ENCODE measurements around the gene GALNT17. TPM values are rescaled to one million over a fixed set of nuclear protein-coding genes. Genes with fewer than 3 reads are reported as not detected.

GALNT17 gene
- total RNA-seq, 2 experiments from 2014 or later, result not detected

DNA sequence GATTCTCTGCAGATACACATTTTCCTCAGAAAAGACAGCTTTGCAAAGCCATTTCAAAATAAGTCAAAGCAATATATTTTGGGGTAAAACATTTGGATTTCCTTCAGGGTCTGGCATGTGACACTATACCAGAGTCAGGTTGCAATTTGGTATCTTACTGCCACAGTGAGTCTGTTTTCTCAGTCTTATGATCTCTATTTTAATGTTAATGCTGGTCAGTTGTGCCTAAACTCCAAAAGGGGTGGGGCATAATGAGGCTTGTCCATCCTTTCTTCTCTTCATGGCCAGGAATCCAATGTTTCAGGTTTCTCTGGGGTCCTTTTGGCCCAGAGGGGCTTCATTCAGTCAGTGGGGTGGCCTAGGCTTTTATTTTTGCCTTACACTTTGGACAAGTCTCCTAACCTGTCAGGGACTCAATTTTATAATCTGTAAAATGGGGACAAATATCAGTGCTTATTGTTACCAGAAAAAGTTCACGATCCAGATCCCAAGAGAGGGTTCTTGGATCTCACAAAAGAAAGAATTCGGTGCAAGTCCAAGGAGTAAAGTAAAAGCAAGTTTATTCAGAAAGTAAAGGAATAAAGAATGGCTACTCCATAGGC is 341.5 kb downstream of the GALNT17 start:
- no peak for DNase-seq
- no peaks in the 10 kb centered on the region for H3K36me3 Mint-ChIP-seq
- H3K4me3 Mint-ChIP-seq, result no peak overlapping the region
- H3K9me3 Mint-ChIP-seq (ENCODE audit: low read depth), result peaks cover 14% of the 10 kb centered on the region
- no peak for ATAC-seq
- H3K4me1 Mint-ChIP-seq, result no peaks in the 10 kb centered on the region
- no peaks in the 10 kb centered on the region for H3K27me3 Mint-ChIP-seq
- CTCF ChIA-PET, result no interaction called here
- H3K27ac Mint-ChIP-seq, result no peak overlapping the region

DNA sequence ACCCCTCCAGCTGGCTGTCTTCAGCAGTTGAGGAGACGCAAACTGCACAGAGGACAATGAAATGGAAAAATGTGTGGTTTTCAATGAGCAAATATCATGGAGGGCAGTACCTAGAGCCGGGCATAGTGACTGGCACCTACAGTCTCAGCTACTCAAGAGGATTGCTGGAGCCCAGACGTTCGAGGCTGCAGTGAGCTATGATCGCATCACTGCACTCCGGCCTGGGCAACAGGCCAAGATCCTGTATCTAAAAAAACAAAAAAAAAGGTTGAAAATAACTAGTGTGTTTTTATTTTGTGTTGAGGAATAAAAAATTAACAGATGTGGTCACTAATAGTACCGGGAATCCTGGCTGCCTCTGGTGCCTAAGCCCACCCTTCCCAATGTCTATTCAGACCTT is 345.5 kb downstream of the GALNT17 start:
- Mint-ChIP-seq H3K27me3 (no peaks in the 10 kb centered on the region), H3K9me3 (ENCODE audit: low read depth) (peaks cover 9% of the 10 kb centered on the region), H3K4me1 (no peaks in the 10 kb centered on the region), H3K27ac (no peak overlapping the region), H3K36me3 (no peaks in the 10 kb centered on the region), H3K4me3 (no peak overlapping the region)
- DNase-seq (no peak), ATAC-seq (no peak)
- CTCF ChIA-PET, result no interaction called here

DNA sequence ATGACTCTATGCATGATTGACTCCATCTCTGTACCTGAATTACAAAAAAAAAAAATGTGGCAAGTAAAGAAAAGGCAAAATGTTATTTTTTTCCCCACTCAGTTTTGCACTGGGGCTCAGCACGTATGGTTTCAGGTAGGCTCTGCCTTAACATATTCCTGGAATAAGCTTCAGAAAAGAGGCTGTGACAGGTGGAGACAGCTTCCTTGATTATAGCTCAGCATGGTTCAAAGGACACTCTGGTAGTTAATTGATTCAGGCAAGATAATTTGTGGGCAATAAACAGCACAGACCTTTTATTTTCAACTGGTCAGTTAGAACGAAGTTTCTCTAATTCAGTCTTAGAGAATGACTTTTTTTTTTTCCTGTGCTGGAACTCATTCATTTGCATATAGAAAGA is 347.3 kb downstream of the GALNT17 start:
- Mint-ChIP-seq H3K4me1 (no peaks in the 10 kb centered on the region), H3K27me3 (no peaks in the 10 kb centered on the region), H3K36me3 (no peaks in the 10 kb centered on the region), H3K9me3 (ENCODE audit: low read depth) (peaks cover 12% of the 10 kb centered on the region), H3K27ac (no peak overlapping the region), H3K4me3 (no peak overlapping the region)
- ATAC-seq (no peak), DNase-seq (no peak)
- CTCF ChIA-PET, result no interaction called here

DNA sequence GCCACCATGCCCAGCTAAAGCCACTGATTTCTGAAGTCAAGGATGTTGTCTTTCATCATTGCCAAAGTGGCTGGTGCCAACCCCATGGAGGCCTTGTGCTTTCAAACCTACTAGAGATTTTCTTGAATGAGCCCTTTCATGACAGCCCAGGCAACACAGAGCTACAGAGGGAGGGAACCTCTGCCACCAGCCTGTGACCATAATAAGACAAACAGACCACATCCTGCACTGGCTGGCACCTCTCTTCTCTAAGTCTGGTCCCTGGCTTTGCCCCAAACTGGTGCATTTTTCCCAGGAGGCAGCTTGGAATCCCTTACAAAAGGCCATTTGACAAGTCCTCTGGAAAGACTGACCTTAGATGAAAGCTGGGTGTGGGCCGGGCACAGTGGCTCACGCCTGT is 348.8 kb downstream of the GALNT17 start:
- Mint-ChIP-seq H3K27me3 (no peaks in the 10 kb centered on the region), H3K4me1 (no peaks in the 10 kb centered on the region)

DNA sequence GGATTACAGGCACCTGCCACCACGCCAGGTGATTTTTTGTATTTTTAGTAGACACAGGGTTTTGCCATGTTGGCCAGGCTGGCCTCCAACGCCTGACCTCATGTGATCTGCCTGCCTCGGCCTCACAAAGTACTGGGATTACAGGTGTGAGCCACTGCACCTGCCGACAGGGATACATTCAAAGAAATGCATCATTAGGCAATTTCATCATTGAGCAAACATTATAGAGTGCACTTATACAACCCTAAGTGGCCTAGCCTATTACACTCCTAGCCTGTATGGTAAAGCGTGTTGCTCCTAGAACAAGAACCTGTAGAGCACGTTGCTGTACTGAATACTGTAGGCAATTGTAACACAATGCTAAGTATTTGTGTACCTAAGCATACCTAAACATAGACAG is 350.3 kb downstream of the GALNT17 start:
- CTCF ChIA-PET, result no interaction called here
- Mint-ChIP-seq H3K9me3 (ENCODE audit: low read depth) (peaks cover 17% of the 10 kb centered on the region), H3K36me3 (no peaks in the 10 kb centered on the region), H3K4me3 (no peak overlapping the region), H3K4me1 (no peaks in the 10 kb centered on the region), H3K27me3 (no peaks in the 10 kb centered on the region), H3K27ac (no peak overlapping the region)
- DNase-seq (no peak), ATAC-seq (no peak)

More for the DNA sequence above, 348.8 kb downstream of the GALNT17 start:
- Mint-ChIP-seq H3K36me3 (no peaks in the 10 kb centered on the region), H3K27ac (no peak overlapping the region), H3K4me3 (no peak overlapping the region), H3K9me3 (ENCODE audit: low read depth) (peaks cover 17% of the 10 kb centered on the region)
- ATAC-seq (no peak), DNase-seq (no peak)
- CTCF ChIA-PET, result no interaction called here

DNA sequence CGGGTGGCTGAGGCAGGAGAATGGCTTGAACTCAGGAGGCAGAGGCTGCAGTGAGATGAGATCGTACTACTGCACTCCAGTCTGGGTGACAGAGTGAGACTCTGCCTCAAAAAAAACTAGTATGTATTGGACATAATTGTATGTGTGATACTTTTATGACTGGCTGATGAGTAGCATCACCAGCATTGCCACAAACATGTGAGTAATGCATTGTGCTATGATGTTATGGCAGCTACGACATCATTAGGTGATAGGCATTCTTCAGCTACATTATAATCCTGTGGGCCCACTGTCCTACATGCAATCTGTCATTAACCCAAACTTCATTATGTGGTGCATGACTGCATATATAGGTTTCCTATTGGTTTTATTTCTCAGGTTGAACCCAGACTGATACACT is 352.4 kb downstream of the GALNT17 start:
- no peak for ATAC-seq
- no peak for DNase-seq
- no peaks in the 10 kb centered on the region for H3K27me3 Mint-ChIP-seq
- H3K36me3 Mint-ChIP-seq, result no peaks in the 10 kb centered on the region
- CTCF ChIA-PET, result no interaction called here
- no peak overlapping the region for H3K4me3 Mint-ChIP-seq
- no peaks in the 10 kb centered on the region for H3K4me1 Mint-ChIP-seq
- H3K9me3 Mint-ChIP-seq (ENCODE audit: low read depth), result peaks cover 18% of the 10 kb centered on the region
- H3K27ac Mint-ChIP-seq, result no peak overlapping the region

DNA sequence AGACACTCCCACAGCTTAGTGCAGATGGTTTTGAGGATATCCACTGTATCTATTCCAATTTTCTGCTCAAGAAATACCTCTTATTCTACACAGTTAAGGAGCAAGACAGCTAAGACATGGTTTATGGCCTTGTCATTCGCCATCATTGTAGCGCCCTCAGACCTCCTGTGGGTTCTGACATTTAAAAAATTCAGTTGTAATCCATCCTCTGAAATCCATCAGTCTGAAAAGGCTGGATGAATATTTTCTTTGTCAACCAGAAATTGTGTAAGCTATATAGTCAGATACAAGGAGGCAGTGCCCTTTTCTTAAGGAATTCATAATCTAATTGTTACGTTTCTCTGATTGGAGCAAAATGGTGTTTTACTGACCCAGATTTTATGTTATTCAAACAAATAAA is 353.6 kb downstream of the GALNT17 start:
- H3K27me3 Mint-ChIP-seq, result no peaks in the 10 kb centered on the region
- no peak for ATAC-seq
- DNase-seq, result no peak
- CTCF ChIA-PET, result no interaction called here
- peaks cover 18% of the 10 kb centered on the region for H3K9me3 Mint-ChIP-seq (ENCODE audit: low read depth)
- no peaks in the 10 kb centered on the region for H3K4me1 Mint-ChIP-seq
- H3K27ac Mint-ChIP-seq, result no peak overlapping the region
- no peak overlapping the region for H3K4me3 Mint-ChIP-seq
- H3K36me3 Mint-ChIP-seq, result no peaks in the 10 kb centered on the region

DNA sequence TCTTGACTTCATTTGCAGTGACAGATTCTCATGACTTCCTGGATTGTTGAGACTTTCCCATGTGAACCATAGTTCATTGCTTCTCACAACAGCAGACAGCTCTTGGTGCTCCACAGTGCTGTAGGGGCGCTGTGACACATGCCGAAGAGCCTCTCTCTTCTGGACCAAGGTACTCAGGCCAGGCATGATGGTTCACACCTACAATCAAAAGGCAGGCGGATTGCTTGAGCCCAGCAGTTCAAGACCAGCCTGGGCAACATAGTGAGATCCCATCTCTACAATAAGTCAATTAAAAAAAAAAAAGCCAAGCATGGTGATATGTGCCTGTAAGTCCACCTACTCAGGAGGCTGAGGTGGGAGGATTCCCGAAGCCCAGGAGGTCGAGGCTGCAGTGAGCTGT is 354.5 kb downstream of the GALNT17 start:
- Mint-ChIP-seq H3K9me3 (ENCODE audit: low read depth) (peaks cover 21% of the 10 kb centered on the region), H3K4me1 (no peaks in the 10 kb centered on the region), H3K27me3 (no peaks in the 10 kb centered on the region), H3K27ac (no peak overlapping the region), H3K36me3 (no peaks in the 10 kb centered on the region), H3K4me3 (no peak overlapping the region)
- DNase-seq (no peak), ATAC-seq (no peak)
- CTCF ChIA-PET, result no interaction called here

DNA sequence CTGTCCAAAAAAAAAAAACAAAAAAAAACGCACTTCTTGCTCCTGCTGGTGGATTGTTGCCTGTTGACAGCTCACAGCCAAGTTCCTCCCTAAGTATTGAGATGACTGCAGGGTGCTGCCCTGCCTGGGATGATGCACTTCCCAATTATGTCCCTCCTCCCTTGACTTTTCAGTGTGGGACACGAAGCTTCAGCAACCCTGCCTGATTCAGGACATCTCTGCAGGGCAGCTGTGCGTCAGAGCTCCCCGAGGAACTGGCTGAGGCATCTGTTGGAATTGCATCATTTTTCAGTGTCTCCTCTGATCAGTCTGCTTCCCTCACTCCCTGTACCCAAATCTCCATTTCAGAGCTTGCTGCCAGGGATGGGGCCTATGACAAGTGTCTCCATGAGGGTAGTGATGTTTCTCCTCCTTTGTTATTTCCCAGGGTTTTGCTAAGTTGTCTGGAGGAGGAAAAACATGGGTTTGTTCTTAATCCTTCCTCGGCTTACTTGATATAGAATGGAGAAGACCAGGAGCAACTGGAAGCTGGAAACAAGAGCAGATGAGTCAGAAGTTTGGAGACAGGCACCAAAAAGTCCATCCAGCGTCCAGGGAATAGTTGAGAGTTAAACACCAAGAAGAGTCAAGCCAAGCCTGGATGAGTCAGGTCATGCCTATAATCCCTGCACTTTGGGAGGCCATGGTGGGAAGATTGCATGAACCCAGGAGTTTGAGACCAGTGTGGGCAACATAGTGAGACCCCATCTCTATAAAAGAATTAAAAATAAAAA is 355.1 kb downstream of the GALNT17 start:
- ATAC-seq (no peak), DNase-seq (no peak)
- CTCF ChIA-PET, result no interaction called here
- peaks cover 21% of the 10 kb centered on the region for H3K9me3 Mint-ChIP-seq (ENCODE audit: low read depth)
- no peaks in the 10 kb centered on the region for H3K36me3 Mint-ChIP-seq
- H3K27me3 Mint-ChIP-seq, result no peaks in the 10 kb centered on the region
- no peaks in the 10 kb centered on the region for H3K4me1 Mint-ChIP-seq
- no peak overlapping the region for H3K27ac Mint-ChIP-seq
- H3K4me3 Mint-ChIP-seq, result no peak overlapping the region

DNA sequence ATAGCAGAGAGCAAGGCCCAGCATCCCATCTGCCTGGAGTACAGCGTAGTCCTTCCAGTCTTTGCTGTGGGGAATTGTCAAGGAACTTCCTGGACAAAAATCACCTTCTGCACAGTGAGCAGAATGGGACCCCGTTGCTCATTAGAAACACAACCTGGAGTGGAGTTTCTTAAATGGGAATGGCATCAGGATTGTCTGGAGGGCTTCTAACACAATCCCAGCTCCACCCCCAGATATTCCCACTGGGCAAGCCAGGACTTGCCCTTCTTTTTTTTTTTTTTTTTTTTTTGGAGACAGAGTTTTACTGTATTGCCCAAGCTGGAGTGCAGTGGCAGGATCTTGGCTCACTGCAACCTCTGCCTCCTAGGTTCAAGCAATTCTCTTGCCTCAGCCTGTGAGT is 356.4 kb downstream of the GALNT17 start:
- DNase-seq, result no peak
- no peaks in the 10 kb centered on the region for H3K27me3 Mint-ChIP-seq
- peaks cover 24% of the 10 kb centered on the region for H3K9me3 Mint-ChIP-seq (ENCODE audit: low read depth)
- no peak for ATAC-seq
- H3K4me3 Mint-ChIP-seq, result no peak overlapping the region
- H3K27ac Mint-ChIP-seq, result no peak overlapping the region
- H3K36me3 Mint-ChIP-seq, result no peaks in the 10 kb centered on the region
- H3K4me1 Mint-ChIP-seq, result no peaks in the 10 kb centered on the region
- CTCF ChIA-PET, result no interaction called here

DNA sequence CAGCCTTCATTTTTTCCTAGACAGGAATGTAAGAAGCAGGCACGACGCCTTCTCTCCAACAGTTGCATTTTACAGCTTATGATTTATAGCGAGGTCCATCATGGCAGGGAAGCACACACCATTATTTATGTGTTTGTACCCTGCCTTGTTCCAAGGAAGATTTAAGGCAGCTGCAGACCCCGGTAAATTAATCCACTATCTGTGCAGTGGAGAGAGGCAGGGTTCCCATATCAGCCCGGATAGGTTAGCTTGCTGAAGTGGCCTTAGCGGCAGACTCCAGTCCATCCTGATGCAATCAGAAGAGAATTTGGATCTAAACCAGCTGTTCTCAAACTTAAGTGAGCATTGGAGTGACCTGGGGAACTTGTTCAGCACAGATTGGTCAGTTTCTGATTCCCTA is 359.4 kb downstream of the GALNT17 start:
- peaks cover 19% of the 10 kb centered on the region for H3K9me3 Mint-ChIP-seq (ENCODE audit: low read depth)
- no peaks in the 10 kb centered on the region for H3K4me1 Mint-ChIP-seq
- CTCF ChIA-PET, result no interaction called here
- no peaks in the 10 kb centered on the region for H3K27me3 Mint-ChIP-seq
- no peak for DNase-seq
- H3K36me3 Mint-ChIP-seq, result no peaks in the 10 kb centered on the region
- H3K27ac Mint-ChIP-seq, result no peak overlapping the region
- no peak for ATAC-seq
- no peak overlapping the region for H3K4me3 Mint-ChIP-seq

DNA sequence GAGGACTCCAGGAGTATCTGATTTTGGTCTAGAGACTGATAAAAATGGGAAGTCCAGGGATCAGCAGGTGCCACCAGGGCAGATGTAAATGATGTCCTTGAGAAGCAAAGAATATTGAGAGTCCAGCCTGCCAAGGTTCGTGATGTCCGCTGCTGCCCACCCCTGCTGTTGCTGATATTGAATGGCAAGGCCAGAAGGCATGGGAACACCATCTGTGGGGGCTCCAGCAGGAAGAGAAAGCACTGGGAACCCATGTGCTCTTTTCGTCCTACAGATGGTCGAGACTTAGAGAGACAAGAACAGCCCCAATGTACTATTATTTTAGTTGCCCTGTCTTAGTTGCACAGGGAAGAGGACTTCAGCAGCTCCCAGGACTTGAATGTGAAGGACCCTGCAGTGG is 363.9 kb downstream of the GALNT17 start:
- ATAC-seq, result no peak

DNA sequence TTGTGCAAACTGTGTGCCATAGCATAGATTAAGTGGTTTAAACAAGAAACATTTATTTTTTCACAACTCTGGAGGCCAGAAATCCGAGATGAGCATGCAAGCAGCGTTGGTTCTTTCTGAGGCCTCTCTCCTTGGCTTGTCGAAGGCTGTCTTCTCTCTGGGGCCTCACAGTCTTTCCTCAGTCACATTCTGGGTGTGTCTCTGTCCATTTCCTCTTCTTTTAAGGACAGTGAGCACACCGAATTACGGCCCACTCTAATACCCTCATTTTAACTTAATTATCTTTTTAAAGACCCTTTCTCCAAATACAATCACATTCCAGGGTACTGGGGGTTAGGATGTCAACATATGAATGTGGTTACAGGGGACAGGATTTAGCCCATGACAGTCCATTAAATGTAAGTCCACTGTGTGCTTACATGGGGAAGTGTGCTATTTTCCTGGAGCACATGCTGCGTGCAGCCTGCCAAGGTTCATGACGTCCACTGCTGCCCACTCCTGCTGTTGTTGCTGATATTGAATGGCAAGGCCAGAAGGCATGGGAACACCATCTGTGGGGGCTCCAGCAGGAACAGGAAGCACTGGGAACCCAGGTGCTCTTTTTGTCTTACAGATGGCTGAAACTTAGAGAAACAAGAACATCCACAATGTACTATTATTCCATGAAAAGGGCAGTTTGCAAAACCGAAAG is 365.5 kb downstream of the GALNT17 start:
- peaks cover 14% of the 10 kb centered on the region for H3K9me3 Mint-ChIP-seq (ENCODE audit: low read depth)
- ATAC-seq (no peak), DNase-seq (no peak)
- no peak overlapping the region for H3K4me3 Mint-ChIP-seq
- CTCF ChIA-PET, result no interaction called here
- no peaks in the 10 kb centered on the region for H3K4me1 Mint-ChIP-seq
- H3K27me3 Mint-ChIP-seq, result no peaks in the 10 kb centered on the region
- H3K27ac Mint-ChIP-seq, result no peak overlapping the region
- no peaks in the 10 kb centered on the region for H3K36me3 Mint-ChIP-seq

More for the DNA sequence above, 363.9 kb downstream of the GALNT17 start:
- Mint-ChIP-seq H3K4me1 (no peaks in the 10 kb centered on the region), H3K36me3 (no peaks in the 10 kb centered on the region), H3K9me3 (ENCODE audit: low read depth) (peaks cover 12% of the 10 kb centered on the region), H3K4me3 (no peak overlapping the region), H3K27me3 (no peaks in the 10 kb centered on the region), H3K27ac (no peak overlapping the region)
- DNase-seq, result no peak
- CTCF ChIA-PET, result no interaction called here

DNA sequence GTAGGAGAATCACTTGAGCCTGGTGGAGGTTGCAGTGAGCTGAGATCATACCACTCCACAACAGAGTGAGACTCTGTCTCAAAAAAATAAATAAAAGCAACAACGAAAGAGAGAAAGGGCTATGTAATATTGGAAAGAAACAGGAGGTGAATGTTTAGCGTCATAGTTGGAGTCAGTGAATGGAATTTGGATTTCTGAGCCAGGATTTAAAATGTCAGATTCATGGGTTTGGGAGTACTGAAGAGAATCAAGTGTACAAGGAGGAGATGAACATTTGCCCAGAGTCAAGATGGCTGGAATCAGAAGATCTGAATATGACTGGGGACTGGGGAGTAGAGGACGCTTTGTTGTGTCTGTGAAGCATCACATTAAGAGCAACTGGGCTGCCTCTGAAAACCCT is 366.4 kb downstream of the GALNT17 start:
- ATAC-seq, result no peak
- no peaks in the 10 kb centered on the region for H3K4me1 Mint-ChIP-seq
- no peaks in the 10 kb centered on the region for H3K27me3 Mint-ChIP-seq
- no peak for DNase-seq
- no peaks in the 10 kb centered on the region for H3K36me3 Mint-ChIP-seq
- no peak overlapping the region for H3K4me3 Mint-ChIP-seq
- peaks cover 16% of the 10 kb centered on the region for H3K9me3 Mint-ChIP-seq (ENCODE audit: low read depth)
- CTCF ChIA-PET, result no interaction called here
- H3K27ac Mint-ChIP-seq, result no peak overlapping the region

Measured in activated CD8-positive, alpha-beta memory T cell treated with anti-CD3 and anti-CD28 coated beads, Interleukin-2, amount 10 ng/mL, durations not matched to agents 7 days and 5 days (primary cell).